K562 (cell line): Measurements from ENCODE around the gene TFPT. TPM values are rescaled to one million over a fixed set of nuclear protein-coding genes. Genes with fewer than 3 reads are reported as not detected.

ENCODE experiments used
- BCLAF1 ChIP-seq, 2 experiments: fragments of 450-650 bp in 1 of 2; IDR thresholded peaks; 2 replicates each; pipeline ENCODE4 v1.6.1; 2011 to 2017; ENCODE audit warnings: low read depth in 2 of 2, antibody characterized with exemption in 1 of 2, borderline replicate concordance in 1 of 2, low read length in 1 of 2, mild to moderate bottlenecking in 1 of 2, mixed read lengths in 1 of 2; ENCODE audit not compliant: control insufficient read depth in 1 of 2
- CEBPG ChIP-seq, 3 experiments: fragments of 200-800 bp in 1 of 3; sonication (Bioruptor generic) in 1 of 3; sonication (generic) in 1 of 3; formaldehyde crosslinking in 1 of 3; IDR thresholded peaks in 2 of 3; conservative IDR thresholded peaks in 1 of 3; 2 replicates each; pipeline versions ENCODE4 v1.6.1 to v1.8.0; 2016 to 2022; ENCODE audit warnings: missing compliant biosample characterization in 2 of 3, missing genetic modification characterization in 2 of 3, mild to moderate bottlenecking in 1 of 3, missing genetic modification reagents in 1 of 3
- CREBBP ChIP-seq: IDR thresholded peaks from one replicate; pipeline ENCODE4 v1.6.1; 2012; ENCODE audit warnings: low read depth, mild to moderate bottlenecking, control low read depth, inconsistent platforms, low read length
- CTBP1 ChIP-seq: fragments of 450-650 bp; IDR thresholded peaks from 2 replicates; pipeline ENCODE4 v1.6.1; 2016; ENCODE audit warnings: borderline replicate concordance
- E2F6 ChIP-seq, 2 experiments: IDR thresholded peaks; 2 replicates each; pipeline ENCODE4 v1.6.1; 2011; ENCODE audit warnings: borderline replicate concordance in 1 of 2, control low read depth in 1 of 2, low read depth in 1 of 2, low read length in 1 of 2, mild to moderate bottlenecking in 1 of 2, mixed read lengths in 1 of 2, moderate library complexity in 1 of 2; ENCODE audit not compliant: insufficient read depth in 1 of 2, insufficient read length in 1 of 2, poor library complexity in 1 of 2, severe bottlenecking in 1 of 2; ENCODE audit errors: extremely low read depth in 1 of 2
- ETS2 ChIP-seq: IDR thresholded peaks from 2 replicates; pipeline ENCODE4 v1.6.1; 2016; ENCODE audit warnings: borderline replicate concordance, missing genetic modification characterization, mild to moderate bottlenecking, moderate library complexity, missing compliant biosample characterization; ENCODE audit not compliant: poor library complexity, severe bottlenecking
- EWSR1 ChIP-seq: fragments of 450-650 bp; IDR thresholded peaks from 2 replicates; pipeline ENCODE4 v1.6.1; 2018; ENCODE audit warnings: borderline replicate concordance, mild to moderate bottlenecking, low read depth, moderate library complexity; ENCODE audit not compliant: partially characterized antibody
- MAX ChIP-seq: sonication (generic); formaldehyde crosslinking; IDR thresholded peaks from 2 replicates; pipeline ENCODE4 v1.9.0; 2022; ENCODE audit warnings: mild to moderate bottlenecking, missing genetic modification reagents
- RBM14 ChIP-seq: fragments of 200-400 bp; formaldehyde crosslinking; IDR thresholded peaks from 2 replicates; pipeline ENCODE4 v1.6.1; 2018; ENCODE audit warnings: low read depth, mild to moderate bottlenecking, low read length, moderate library complexity, borderline replicate concordance; ENCODE audit not compliant: insufficient read depth
- ZEB2 ChIP-seq: fragments of 450-650 bp; IDR thresholded peaks from 2 replicates; pipeline ENCODE4 v1.6.1; 2016
- ZNF212 ChIP-seq: fragments of 450-650 bp; formaldehyde crosslinking; IDR thresholded peaks from 2 replicates; pipeline ENCODE4 v1.4.0; 2020; ENCODE audit warnings: mild to moderate bottlenecking
- ZNF224 ChIP-seq: sonication (generic); formaldehyde crosslinking; IDR thresholded peaks from 2 replicates; pipeline ENCODE4 v1.8.0; 2022; ENCODE audit warnings: mild to moderate bottlenecking, missing genetic modification reagents
- ZNF316 ChIP-seq: fragments of 450-650 bp; IDR thresholded peaks from 2 replicates; pipeline ENCODE4 v1.6.1; 2016
- polyA plus RNA-seq, 8 experiments: library from polyadenylated mRNA; depleted of rRNA in 4 of 8; stranded (reverse) in 5 of 8; unstranded in 3 of 8; fragments of >200 nt; fragmentation: Nextera tagmentation in 2 of 8; fragmentation: Illumina TruSeq in 1 of 8; extraction: Ambion mirVana in 2 of 8; extraction: Trizol in 1 of 8; gene quantifications; 2 replicates each; pipeline versions ENCODE4 v1.2.1 to v1.2.3, GENCODE V29; 2011 to 2014; ENCODE audit warnings: inconsistent platforms in 1 of 8, missing spikeins in 1 of 8
- total RNA-seq, 7 experiments: library from RNA; depleted of rRNA in 6 of 7; stranded (reverse); fragments of >200 nt in 6 of 7; fragmentation: Illumina TruSeq in 2 of 7; extraction: Trizol in 2 of 7; gene quantifications; 2 replicates each; pipeline versions ENCODE4 v1.2.1 to v1.2.3, GENCODE V29; 2011 to 2021; ENCODE audit warnings: low replicate concordance in 1 of 7
- TF ChIP-seq, protein P1 (sequence below): sonication (generic); formaldehyde crosslinking; IDR thresholded peaks from 2 replicates; pipeline ENCODE4 v1.8.0; 2022; ENCODE audit warnings: mild to moderate bottlenecking, missing genetic modification reagents, borderline replicate concordance
- TF ChIP-seq, protein P2 (sequence below): fragments of 450-650 bp; IDR thresholded peaks from 2 replicates; pipeline ENCODE4 v1.6.1; 2017; ENCODE audit warnings: mild to moderate bottlenecking, moderate library complexity

TFPT gene
- total and polyA plus RNA-seq, 9 of the 15 experiments (the other 6 are each of a cell fraction or from before 2014, with no cell fraction given), result 0.72 to 16.4 (median 9.2) TPM

- TF ChIP-seq CEBPG (CRISPR knock-in tag; IDR thresholded peaks at IDR 0.05), result no peak
- no peak for TF ChIP-seq CEBPG (tag; conservative IDR thresholded peaks at IDR 0.05 in 1 of 2, IDR thresholded peaks at IDR 0.05 in 1 of 2)
- TF ChIP-seq, protein P1, sequence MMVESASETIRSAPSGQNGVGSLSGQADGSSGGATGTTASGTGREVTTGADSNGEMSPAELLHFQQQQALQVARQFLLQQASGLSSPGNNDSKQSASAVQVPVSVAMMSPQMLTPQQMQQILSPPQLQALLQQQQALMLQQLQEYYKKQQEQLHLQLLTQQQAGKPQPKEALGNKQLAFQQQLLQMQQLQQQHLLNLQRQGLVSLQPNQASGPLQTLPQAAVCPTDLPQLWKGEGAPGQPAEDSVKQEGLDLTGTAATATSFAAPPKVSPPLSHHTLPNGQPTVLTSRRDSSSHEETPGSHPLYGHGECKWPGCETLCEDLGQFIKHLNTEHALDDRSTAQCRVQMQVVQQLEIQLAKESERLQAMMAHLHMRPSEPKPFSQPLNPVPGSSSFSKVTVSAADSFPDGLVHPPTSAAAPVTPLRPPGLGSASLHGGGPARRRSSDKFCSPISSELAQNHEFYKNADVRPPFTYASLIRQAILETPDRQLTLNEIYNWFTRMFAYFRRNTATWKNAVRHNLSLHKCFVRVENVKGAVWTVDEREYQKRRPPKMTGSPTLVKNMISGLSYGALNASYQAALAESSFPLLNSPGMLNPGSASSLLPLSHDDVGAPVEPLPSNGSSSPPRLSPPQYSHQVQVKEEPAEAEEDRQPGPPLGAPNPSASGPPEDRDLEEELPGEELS (CRISPR knock-in tag), result no peak
- no peak for TF ChIP-seq EWSR1
- TF ChIP-seq ZNF224 (CRISPR knock-in tag), result no peak
- peak; percentile 42 for TF ChIP-seq CREBBP
- TF ChIP-seq BCLAF1 (IDR thresholded peaks at IDR 0.05; ENCODE audit: borderline replicate concordance in 1 of 2, control insufficient read depth in 1 of 2, low read depth in 2 of 2, low read length in 1 of 2), result no peak
- TF ChIP-seq ZNF316, result no peak
- no peak for TF ChIP-seq CTBP1
- no peak for TF ChIP-seq ZEB2
- TF ChIP-seq ZNF212 (CRISPR knock-in tag), result no peak
- TF ChIP-seq, protein P2, sequence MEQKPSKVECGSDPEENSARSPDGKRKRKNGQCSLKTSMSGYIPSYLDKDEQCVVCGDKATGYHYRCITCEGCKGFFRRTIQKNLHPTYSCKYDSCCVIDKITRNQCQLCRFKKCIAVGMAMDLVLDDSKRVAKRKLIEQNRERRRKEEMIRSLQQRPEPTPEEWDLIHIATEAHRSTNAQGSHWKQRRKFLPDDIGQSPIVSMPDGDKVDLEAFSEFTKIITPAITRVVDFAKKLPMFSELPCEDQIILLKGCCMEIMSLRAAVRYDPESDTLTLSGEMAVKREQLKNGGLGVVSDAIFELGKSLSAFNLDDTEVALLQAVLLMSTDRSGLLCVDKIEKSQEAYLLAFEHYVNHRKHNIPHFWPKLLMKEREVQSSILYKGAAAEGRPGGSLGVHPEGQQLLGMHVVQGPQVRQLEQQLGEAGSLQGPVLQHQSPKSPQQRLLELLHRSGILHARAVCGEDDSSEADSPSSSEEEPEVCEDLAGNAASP, result no peak
- TF ChIP-seq MAX (CRISPR knock-in tag), result no peak
- TF ChIP-seq RBM14, result 0 out of 2 replicates have a peak, but pooled peaks have one; percentile 53
- no peak for TF ChIP-seq E2F6 (IDR thresholded peaks at IDR 0.05; ENCODE audit: borderline replicate concordance in 1 of 2, extremely low read depth in 1 of 2, insufficient read depth in 1 of 2, insufficient read length in 1 of 2, low read depth in 1 of 2, low read length in 1 of 2, poor library complexity in 1 of 2, severe bottlenecking in 1 of 2)
- no peak for TF ChIP-seq ETS2 (tag)
Observed at GRCh38 chr19:54133312-54133956, 18.0 kb upstream of the TFPT start (continued).
